Skeletal muscle satellite cell (primary cell): Measurements from ENCODE around the gene NIF3L1. TPM values are rescaled to one million over a fixed set of nuclear protein-coding genes. Genes with fewer than 3 reads are reported as not detected.

Source experiments
- H3K27me3 ChIP-seq: 2 replicates; pipeline ENCODE4 v1.7.0; 2013; ENCODE audit warnings: low read length; ENCODE audit not compliant: control insufficient read depth, insufficient read depth
- H3K36me3 ChIP-seq: 2 replicates; pipeline ENCODE4 v1.7.0; 2013; ENCODE audit warnings: mild to moderate bottlenecking, control low read depth, low read length; ENCODE audit not compliant: insufficient read depth
- H3K4me1 ChIP-seq: 2 replicates; pipeline ENCODE4 v1.7.0; 2013; ENCODE audit warnings: low read length; ENCODE audit not compliant: control insufficient read depth, insufficient read depth
- H3K4me2 ChIP-seq: 2 replicates; pipeline ENCODE4 v1.7.0; 2013; ENCODE audit warnings: mild to moderate bottlenecking, low read length
- H3K4me3 ChIP-seq: 2 replicates; pipeline ENCODE4 v1.7.0; 2013; ENCODE audit warnings: low read length
- H3K9ac ChIP-seq: 2 replicates; pipeline ENCODE4 v1.7.0; 2013; ENCODE audit warnings: mild to moderate bottlenecking, low read depth, low read length, moderate library complexity
- H3K9me3 ChIP-seq: replicated peaks from 2 replicates; pipeline ENCODE4 v1.7.0; 2013; ENCODE audit warnings: mild to moderate bottlenecking, control low read depth, low read length
- total RNA-seq: library from RNA; depleted of rRNA; stranded (reverse); fragments of >200 nt; gene quantifications from 2 replicates; pipeline ENCODE4 v1.2.3, GENCODE V29; 2012; rRNA removed

NIF3L1 gene, protein sequence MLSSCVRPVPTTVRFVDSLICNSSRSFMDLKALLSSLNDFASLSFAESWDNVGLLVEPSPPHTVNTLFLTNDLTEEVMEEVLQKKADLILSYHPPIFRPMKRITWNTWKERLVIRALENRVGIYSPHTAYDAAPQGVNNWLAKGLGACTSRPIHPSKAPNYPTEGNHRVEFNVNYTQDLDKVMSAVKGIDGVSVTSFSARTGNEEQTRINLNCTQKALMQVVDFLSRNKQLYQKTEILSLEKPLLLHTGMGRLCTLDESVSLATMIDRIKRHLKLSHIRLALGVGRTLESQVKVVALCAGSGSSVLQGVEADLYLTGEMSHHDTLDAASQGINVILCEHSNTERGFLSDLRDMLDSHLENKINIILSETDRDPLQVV
- total RNA-seq, result 22.8 and 31.5 TPM in 2 replicates

DNA sequence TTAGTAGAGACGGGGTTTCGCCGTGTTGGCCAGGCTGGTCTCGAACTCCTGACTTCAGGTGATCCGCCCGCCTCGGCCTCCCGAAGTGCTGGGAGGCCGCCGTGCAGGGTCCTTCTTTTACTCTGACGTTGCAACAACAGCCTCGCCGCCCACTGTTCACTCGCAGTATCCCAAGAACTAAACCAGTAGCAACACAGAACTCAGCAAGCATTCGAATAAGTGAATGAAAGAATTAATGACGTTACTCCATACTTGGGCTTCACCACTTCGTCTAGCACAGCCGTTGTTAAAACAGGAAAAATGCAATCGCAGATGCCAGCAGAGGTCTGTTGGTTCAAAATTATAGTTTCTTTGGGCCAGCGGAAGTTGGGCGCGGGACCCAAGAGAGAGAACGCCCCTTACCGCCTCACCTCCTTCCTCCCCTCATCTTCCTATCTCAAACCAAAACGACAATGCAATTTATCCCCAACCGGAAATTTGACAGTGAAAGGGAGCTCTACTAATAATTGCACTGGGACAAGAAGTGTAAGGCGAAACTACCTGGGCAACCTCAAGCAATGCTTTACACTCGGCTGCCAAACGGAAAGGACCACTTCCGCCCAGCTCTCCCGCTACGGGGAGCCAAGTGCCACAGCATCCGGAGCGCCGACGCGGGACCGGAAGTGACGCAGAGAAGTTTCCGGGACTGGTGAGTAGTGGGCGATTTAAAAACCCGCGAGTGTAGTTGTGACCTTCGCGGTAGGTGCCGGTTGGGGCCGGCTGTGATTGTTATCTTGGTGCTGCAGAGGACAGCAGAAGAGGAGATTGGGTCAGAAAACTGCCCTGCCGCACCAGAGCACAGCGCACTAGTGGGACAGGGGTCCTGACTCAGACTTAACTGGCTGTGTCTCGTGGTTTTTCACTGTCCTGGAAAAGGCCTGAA, at the start of gene NIF3L1, which contains the start of gene PPIL3:
TSS of gene NIF3L1 (plus strand) at position 668 of the 922 bp plus-strand sequence. CDS start 2,573 bp downstream, outside the sequence.
TSS of gene PPIL3 (minus strand) at position 374 of the 922 bp plus-strand sequence. CDS start 1,462 bp downstream, outside the sequence.
- peak within 1 kb of the TSS; percentile 93 for H3K4me3 ChIP-seq
- H3K36me3 ChIP-seq, result peaks cover 11% of the 10 kb centered on the region
- no peaks in the 10 kb centered on the region for H3K9me3 ChIP-seq
- no peaks in the 10 kb centered on the region for H3K27me3 ChIP-seq
- peak within 1 kb of the TSS; percentile 93 for H3K4me2 ChIP-seq
- H3K4me1 ChIP-seq, result no peaks in the 10 kb centered on the region
- H3K9ac ChIP-seq, result peak within 1 kb of the TSS; percentile 96

DNA sequence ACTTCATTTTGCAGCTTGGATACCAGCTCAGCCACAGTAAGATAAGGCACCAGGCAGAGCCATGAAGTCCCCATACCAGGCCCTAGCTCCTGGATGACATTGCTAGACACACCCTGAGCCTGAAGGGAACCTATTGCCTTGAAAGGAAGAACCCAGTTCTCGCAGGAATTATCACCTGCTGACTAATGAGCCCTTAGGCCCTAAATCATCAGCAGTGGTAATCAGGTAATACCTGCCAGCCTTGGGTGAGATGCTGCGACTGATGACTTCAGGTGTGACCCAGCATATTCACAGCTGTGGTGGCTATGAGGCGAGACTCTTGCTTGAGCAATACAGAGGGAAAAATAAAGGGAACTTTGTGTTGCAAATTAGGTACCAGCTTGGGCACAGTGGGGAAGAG, 49.7 kb upstream of the NIF3L1 start:
- H3K36me3 ChIP-seq, result no peaks in the 10 kb centered on the region
- H3K9ac ChIP-seq, result no peak overlapping the region
- peaks cover 3% of the 10 kb centered on the region for H3K9me3 ChIP-seq
- H3K4me3 ChIP-seq, result no peak overlapping the region
- H3K4me1 ChIP-seq, result no peaks in the 10 kb centered on the region
- H3K4me2 ChIP-seq, result no peak overlapping the region
- H3K27me3 ChIP-seq, result no peaks in the 10 kb centered on the region

DNA sequence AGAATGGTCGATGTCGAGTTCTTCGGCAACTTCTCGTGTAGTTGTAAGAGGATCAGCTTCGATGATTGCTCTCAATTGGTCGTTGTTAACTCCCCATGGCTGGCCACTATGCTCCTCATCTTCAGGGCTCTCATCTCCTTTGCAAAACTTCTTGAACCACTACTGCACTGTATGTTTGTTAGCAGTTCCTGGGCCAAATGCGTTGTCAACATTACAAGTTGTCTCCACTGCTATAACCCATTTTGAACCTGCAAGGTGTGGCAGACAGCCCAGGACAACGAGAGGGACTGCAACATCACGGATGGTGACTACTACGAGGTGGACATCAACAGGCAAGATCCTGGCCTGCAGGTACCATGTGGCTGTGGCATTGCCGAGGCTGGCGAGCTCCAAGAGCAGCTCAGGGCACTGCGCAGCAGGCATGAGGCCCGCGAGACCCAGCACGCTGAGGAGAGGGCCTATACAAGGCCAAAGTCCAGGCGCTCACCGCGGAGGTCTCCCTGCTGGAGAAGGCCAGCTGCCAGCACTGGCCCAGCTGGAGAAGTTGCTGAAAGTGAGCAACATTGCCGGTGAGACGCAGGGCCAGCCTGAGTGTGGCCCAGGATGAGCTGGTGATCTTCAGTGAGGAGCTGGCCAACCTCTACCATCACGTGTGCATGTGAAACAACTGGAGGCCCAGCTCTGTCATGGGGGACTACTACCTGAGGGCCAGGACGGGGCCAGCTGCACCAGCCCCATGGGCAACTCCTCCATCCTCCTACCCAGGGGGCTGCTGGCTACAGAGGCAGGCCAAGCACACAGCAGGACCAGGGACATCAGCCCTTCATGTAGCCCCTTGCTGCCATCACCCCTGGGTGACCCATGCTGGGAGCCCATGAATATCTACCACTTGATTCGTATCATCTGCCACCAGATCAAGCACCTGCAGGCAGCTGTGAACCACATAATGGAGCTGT, 44.9 kb upstream of the NIF3L1 start:
- Histone ChIP-seq H3K4me1 (no peaks in the 10 kb centered on the region), H3K9ac (no peak overlapping the region), H3K4me2 (no peak overlapping the region), H3K4me3 (no peak overlapping the region), H3K9me3 (no peaks in the 10 kb centered on the region), H3K36me3 (no peaks in the 10 kb centered on the region), H3K27me3 (no peaks in the 10 kb centered on the region)

DNA sequence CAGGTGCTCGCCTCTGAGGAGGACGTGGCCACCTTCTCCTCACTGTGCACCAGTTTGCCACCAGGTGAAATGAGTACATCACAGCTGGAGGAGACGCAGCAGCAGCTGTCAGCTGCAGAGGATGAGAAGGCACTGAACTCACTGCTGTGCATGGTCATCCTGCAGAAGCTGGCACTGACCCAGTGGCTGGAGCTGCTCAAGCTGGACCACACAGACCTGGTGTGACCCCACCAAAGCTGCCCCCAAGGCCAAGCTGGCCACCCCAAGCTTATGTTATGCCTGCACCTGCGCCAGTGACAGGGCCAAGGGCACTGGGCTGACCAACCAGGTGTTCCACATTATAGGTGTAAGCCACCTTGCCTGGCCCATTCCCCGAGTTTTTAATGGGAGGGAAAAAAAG, 44.0 kb upstream of the NIF3L1 start:
- Histone ChIP-seq H3K36me3 (no peaks in the 10 kb centered on the region), H3K4me3 (no peak overlapping the region), H3K4me1 (no peaks in the 10 kb centered on the region)

DNA sequence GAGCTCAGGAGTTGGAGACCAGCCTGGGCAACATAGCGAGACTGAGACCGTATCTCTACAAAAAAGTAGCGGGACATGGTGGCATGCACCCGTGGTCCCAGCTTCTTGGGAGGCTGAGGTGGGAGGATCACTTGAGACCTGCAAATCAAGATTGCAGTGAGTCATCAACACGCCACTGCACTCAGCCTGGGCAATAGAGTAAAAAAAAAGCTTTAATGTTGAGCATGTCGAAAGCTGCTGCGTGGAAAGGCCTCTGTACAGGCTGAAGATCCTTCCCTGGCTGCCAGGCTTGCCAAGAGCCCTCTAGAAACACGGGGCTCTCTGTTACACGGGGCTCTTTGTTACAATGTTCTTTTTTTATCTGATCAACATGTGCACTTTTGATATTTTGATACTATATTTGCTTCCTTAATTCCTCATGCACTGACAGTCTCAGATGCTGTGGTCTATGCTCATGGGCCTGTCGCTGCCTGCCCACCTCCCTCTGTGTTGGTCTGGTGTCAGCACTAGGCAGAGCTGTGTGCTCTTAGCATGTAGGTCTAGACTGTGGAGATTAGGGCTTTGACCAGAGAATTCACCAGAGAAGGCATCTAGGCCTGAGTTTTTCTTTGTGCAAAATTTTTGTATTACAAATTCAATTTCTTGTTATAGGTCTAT, 43.4 kb upstream of the NIF3L1 start:
- Histone ChIP-seq H3K4me3 (no peak overlapping the region), H3K9ac (no peak overlapping the region), H3K27me3 (no peaks in the 10 kb centered on the region), H3K4me2 (no peak overlapping the region), H3K9me3 (no peaks in the 10 kb centered on the region), H3K36me3 (peaks cover 5% of the 10 kb centered on the region), H3K4me1 (no peaks in the 10 kb centered on the region)

More for the DNA sequence above, 44.0 kb upstream of the NIF3L1 start:
- Histone ChIP-seq H3K27me3 (no peaks in the 10 kb centered on the region), H3K9ac (no peak overlapping the region), H3K4me2 (no peak overlapping the region), H3K9me3 (no peaks in the 10 kb centered on the region)

DNA sequence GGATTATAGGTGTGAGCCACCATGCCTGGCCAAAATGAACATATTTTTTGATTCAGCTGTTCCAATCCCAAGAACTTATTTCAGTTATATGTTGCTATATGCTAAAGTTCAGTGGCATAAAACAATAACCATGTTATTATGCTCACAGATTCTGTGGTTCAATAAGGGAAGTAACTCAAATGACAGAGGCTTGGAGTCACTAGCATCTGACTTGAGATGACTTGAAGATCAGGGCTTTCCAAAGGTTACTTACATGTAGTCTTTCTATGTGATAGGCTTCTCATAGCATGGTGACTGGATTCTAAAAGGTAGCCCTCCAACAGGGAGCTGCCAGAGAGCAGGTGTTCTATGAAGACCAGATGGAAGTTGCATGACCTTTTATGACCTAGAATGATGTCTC, 41.9 kb upstream of the NIF3L1 start:
- Histone ChIP-seq H3K4me2 (no peak overlapping the region), H3K4me1 (no peaks in the 10 kb centered on the region), H3K36me3 (peaks cover 20% of the 10 kb centered on the region), H3K9ac (no peak overlapping the region), H3K9me3 (no peaks in the 10 kb centered on the region), H3K4me3 (no peak overlapping the region), H3K27me3 (no peaks in the 10 kb centered on the region)

DNA sequence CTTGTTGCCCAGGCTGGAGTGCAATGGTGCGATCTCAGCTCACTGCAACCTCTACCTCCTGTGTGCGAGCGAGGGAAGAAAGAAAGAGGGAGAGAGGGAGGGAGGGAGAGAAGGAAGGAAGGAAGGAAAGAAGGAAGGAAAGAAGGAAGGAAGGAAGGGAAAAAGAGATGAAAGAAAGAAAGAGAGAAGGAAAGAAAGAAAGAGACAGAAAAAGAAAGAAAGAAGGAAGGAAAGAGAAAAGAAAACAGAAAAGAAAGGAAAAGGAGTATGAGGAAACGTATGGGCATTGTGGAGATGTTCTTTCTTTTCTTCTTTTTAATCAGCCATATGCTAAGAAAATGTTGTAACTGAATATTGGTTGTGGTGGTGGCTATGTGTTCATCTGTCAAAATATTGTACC, 41.2 kb upstream of the NIF3L1 start:
- H3K4me3 ChIP-seq, result no peak overlapping the region
- H3K36me3 ChIP-seq, result peaks cover 27% of the 10 kb centered on the region
- H3K9ac ChIP-seq, result no peak overlapping the region
- H3K27me3 ChIP-seq, result no peaks in the 10 kb centered on the region
- H3K9me3 ChIP-seq, result no peaks in the 10 kb centered on the region
- H3K4me1 ChIP-seq, result no peaks in the 10 kb centered on the region
- no peak overlapping the region for H3K4me2 ChIP-seq

DNA sequence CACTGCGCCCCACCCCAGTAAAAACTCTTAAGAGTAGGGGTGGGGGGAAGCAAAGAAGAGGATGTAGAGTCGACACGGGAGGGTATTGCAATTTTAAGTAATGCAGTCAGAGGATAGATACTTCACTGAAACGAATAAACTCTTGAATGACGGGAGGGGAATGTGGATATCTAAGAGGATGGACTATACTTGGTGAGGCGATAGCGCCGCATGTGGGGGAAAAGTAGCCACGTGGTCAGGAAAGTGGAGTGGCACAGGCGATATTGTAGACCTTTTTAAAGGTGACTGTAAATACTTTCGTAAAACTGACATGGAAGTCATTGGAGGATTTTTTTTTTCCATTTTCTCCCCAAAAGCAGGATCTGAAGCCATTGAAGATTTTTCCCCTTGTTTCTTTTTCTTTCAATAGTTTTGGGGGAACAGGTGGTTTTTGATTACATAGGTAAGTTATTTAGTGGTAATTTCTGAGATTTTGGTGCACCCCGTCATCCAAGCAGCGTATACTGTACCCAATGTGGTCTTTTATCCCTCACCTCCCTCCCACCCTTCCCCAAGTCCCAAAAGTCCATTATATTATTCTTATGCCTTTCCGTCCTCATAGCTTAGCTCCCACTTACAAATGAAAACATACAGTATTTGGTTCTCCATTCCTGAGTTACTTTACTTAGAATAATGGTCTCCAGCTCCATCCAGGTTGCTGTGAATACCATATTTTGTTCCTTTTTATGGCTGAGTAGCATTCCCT, 38.5 kb upstream of the NIF3L1 start:
- Histone ChIP-seq H3K9me3 (no peaks in the 10 kb centered on the region), H3K4me2 (no peak overlapping the region), H3K4me3 (no peak overlapping the region), H3K4me1 (no peaks in the 10 kb centered on the region), H3K36me3 (peaks cover 53% of the 10 kb centered on the region), H3K9ac (no peak overlapping the region), H3K27me3 (no peaks in the 10 kb centered on the region)

DNA sequence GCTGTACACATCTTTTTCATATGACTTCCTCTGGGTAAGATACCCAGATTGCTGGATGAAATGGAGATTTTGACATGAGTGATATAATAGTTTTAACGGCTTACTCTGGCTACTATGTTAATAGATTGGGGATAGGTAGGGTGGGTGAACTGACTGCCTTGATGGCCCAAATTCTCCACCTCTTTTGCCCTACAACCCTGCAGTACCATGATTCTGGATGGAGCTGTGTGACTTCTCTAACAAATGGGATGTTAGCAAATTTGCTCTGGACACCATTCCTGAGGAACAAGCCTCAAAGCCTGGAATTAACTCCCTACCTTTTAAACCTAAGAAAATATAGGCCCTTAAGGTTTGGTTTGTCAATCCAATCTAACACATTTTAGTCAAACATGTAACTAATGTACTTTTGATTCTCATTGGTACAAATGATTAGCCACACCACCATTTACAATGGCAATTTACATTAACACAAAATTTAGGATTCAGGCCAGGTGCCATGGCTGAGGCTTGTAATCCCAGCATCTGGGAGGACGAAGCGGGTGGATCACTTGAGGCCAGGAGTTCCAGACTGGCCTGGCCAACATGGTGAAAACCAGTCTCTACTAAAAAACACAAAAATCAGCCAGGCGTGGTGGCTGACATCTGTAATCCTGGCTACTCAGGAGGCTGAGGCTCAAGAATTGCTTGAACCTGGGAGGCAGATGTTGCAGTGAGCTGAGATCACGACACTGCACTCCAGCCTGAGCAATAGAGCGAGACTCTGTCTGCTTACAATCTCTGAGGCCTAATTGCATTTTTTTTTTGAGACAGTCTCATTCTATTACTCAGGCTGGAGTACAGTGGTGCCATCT, 37.5 kb upstream of the NIF3L1 start:
- Histone ChIP-seq H3K4me1 (no peaks in the 10 kb centered on the region), H3K4me2 (no peak overlapping the region), H3K27me3 (no peaks in the 10 kb centered on the region), H3K4me3 (no peak overlapping the region), H3K36me3 (peaks cover 62% of the 10 kb centered on the region), H3K9me3 (no peaks in the 10 kb centered on the region), H3K9ac (no peak overlapping the region)
